OCI-LY3 (cell line): ENCODE data around the gene ST8SIA5.

Source experiments
- CTCF ChIP-seq: fragments of 200-600, 300-600 bp; sonication (generic); IDR thresholded peaks from 2 replicates; pipeline ENCODE4 v1.5.1; 2014; ENCODE audit warnings: antibody characterized with exemption, low read length, low read depth
- EZH2phosphoT487 ChIP-seq: fragments of 200-600 bp; shearing (Covaris generic); IDR thresholded peaks from 2 replicates; pipeline ENCODE4 v1.6.1; 2018; ENCODE audit warnings: antibody characterized with exemption, mixed run types, low read depth

GRCh38 chr18:46660957-46661749 lies 95.7 kb downstream of the ST8SIA5 start:
- no peak for TF ChIP-seq CTCF
- TF ChIP-seq EZH2phosphoT487, result no peak
